Mesendoderm (in vitro differentiated cells): ENCODE results near the gene EFHD1.
"Not testable (repeated sequence)": the region's sequence is repeated elsewhere in the genome, so short reads cannot be mapped to it uniquely, and the experiment has no call there.

Source experiments
- DNase-seq: peaks from one replicate; pipeline ENCODE4 v3.0.0; 2013
- H2AK5ac ChIP-seq: 2 replicates; pipeline ENCODE4 v1.6.1; 2013; ENCODE audit warnings: low read length, inconsistent platforms
- H2BK120ac ChIP-seq: 2 replicates; pipeline ENCODE4 v1.6.1; 2013; ENCODE audit warnings: low read depth, mild to moderate bottlenecking, low read length, moderate library complexity, mixed read lengths
- H2BK15ac ChIP-seq: replicated peaks from 2 replicates; pipeline ENCODE4 v1.6.1; 2013; ENCODE audit warnings: low read depth, mild to moderate bottlenecking, moderate library complexity
- H2BK5ac ChIP-seq: 2 replicates; pipeline ENCODE4 v1.6.1; 2013; ENCODE audit warnings: low read length, inconsistent platforms
- H3K18ac ChIP-seq: 2 replicates; pipeline ENCODE4 v1.6.1; 2013; ENCODE audit warnings: mild to moderate bottlenecking, low read length, mixed read lengths
- H3K23ac ChIP-seq: one replicate; pipeline ENCODE4 v1.6.1; 2013; ENCODE audit warnings: low read length
- H3K27ac ChIP-seq: 2 replicates; pipeline ENCODE4 v1.5.1; 2013; ENCODE audit warnings: low read depth, mild to moderate bottlenecking, inconsistent platforms, low read length, moderate library complexity
- H3K27me3 ChIP-seq: 2 replicates; pipeline ENCODE4 v1.6.1; 2013; ENCODE audit warnings: low read length, control low read depth, mild to moderate bottlenecking, inconsistent platforms; ENCODE audit not compliant: insufficient read depth, poor library complexity
- H3K36me3 ChIP-seq: 2 replicates; pipeline ENCODE4 v1.6.1; 2013; ENCODE audit warnings: low read length, inconsistent platforms; ENCODE audit not compliant: control insufficient read depth, insufficient read depth
- H3K4ac ChIP-seq: one replicate; pipeline ENCODE4 v1.6.1; 2013; ENCODE audit warnings: low read depth, mild to moderate bottlenecking, low read length, moderate library complexity
- H3K4me1 ChIP-seq: 2 replicates; pipeline ENCODE4 v1.6.1; 2013; ENCODE audit warnings: low read depth, low read length, inconsistent platforms; ENCODE audit not compliant: control insufficient read depth
- H3K4me2 ChIP-seq: 2 replicates; pipeline ENCODE4 v1.6.1; 2013; ENCODE audit warnings: low read length
- H3K4me3 ChIP-seq: 2 replicates; pipeline ENCODE4 v1.5.1; 2013; ENCODE audit warnings: mild to moderate bottlenecking, low read length
- H3K56ac ChIP-seq: one replicate; pipeline ENCODE4 v1.6.1; 2013; ENCODE audit warnings: low read length
- H3K79me1 ChIP-seq: 2 replicates; pipeline ENCODE4 v1.6.1; 2013; ENCODE audit warnings: low read length, inconsistent platforms
- H3K79me2 ChIP-seq: 2 replicates; pipeline ENCODE4 v1.6.1; 2013; ENCODE audit warnings: mild to moderate bottlenecking, low read length; ENCODE audit not compliant: control insufficient read depth, insufficient read depth
- H3K9ac ChIP-seq: 2 replicates; pipeline ENCODE4 v1.6.1; 2013; ENCODE audit warnings: low read length, inconsistent platforms
- H4K5ac ChIP-seq: one replicate; pipeline ENCODE4 v1.6.1; 2013; ENCODE audit warnings: low read length
- H4K8ac ChIP-seq: one replicate; pipeline ENCODE4 v1.6.1; 2013; ENCODE audit warnings: low read depth, mild to moderate bottlenecking, control low read depth, low read length, moderate library complexity
- WGBS: extraction: QIAGEN DNeasy Blood & Tissue Kit; methylation state at CpG from one replicate; pipeline ENCODE4 v1.1.7; 2013; ENCODE audit warnings: low lambda C conversion rate, missing lambda C conversion rate; ENCODE audit not compliant: insufficient coverage; ENCODE audit errors: extremely low coverage; 5-methylcytosine and 5-hydroxymethylcytosine counted together

Gene EFHD1

GRCh38 chr2:232683368-232683767 lies 50.0 kb downstream of the EFHD1 start:
- Histone ChIP-seq H3K4me3 (no peak overlapping the region), H3K23ac (no peak overlapping the region), H2BK15ac (no peak overlapping the region), H2AK5ac (no peak overlapping the region), H3K27ac (no peak overlapping the region), H3K56ac (no peak overlapping the region), H3K79me2 (no peaks in the 10 kb centered on the region), H3K4me2 (no peak overlapping the region), H3K4ac (no peak overlapping the region), H3K9ac (no peak overlapping the region), H2BK120ac (no peak overlapping the region), H2BK5ac (no peak overlapping the region), H3K36me3 (no peaks in the 10 kb centered on the region), H4K5ac (no peak overlapping the region), H3K79me1 (no peaks in the 10 kb centered on the region), H3K27me3 (no peaks in the 10 kb centered on the region), H3K18ac (no peak overlapping the region), H4K8ac (no peak overlapping the region), H3K4me1 (no peaks in the 10 kb centered on the region)
- no CpG with 5 or more reads among the region's 1 CpG for WGBS
- no peak for DNase-seq

DNA sequence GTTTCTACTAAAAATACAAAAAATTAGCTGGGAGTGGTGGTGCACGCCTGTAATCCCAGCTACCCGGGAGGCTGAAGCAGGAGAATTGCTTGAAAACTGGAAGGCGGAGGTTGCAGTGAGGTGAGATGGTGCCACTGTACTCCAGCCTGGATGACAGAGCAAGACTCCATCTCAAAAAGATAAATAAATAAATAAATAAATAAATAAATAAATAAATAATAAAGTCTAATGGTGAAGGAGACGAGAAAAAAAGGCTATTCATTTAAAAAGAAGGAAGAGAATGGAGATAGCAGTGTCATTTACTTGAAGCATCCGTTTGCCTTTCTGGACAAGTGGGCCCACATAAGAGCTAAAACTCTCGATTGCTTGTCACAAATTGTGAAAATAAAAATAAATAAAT lies 52.0 kb downstream of the EFHD1 start:
- H3K9ac ChIP-seq, H4K5ac ChIP-seq, H3K56ac ChIP-seq, H2BK15ac ChIP-seq, H3K79me1 ChIP-seq, H3K18ac ChIP-seq, DNase-seq, H3K27me3 ChIP-seq, H3K79me2 ChIP-seq, H3K4me2 ChIP-seq, H2BK5ac ChIP-seq, H3K36me3 ChIP-seq, H3K23ac ChIP-seq, H4K8ac ChIP-seq, H2AK5ac ChIP-seq, H2BK120ac ChIP-seq, H3K4me1 ChIP-seq, H3K27ac ChIP-seq, H3K4ac ChIP-seq, H3K4me3 ChIP-seq: not testable (repeated sequence)
- WGBS, result no CpG with 5 or more reads among the region's 6 CpGs

GRCh38 chr2:232687382-232688160 lies 54.2 kb downstream of the EFHD1 start:
- no peak overlapping the region for H4K5ac ChIP-seq
- H2BK120ac ChIP-seq, result no peak overlapping the region
- H3K4me3 ChIP-seq, result no peak overlapping the region
- no peaks in the 10 kb centered on the region for H3K79me1 ChIP-seq
- no peak overlapping the region for H2BK15ac ChIP-seq
- no peak overlapping the region for H3K4ac ChIP-seq
- no peaks in the 10 kb centered on the region for H3K36me3 ChIP-seq
- no peak for DNase-seq
- H2BK5ac ChIP-seq, result no peak overlapping the region
- no peak overlapping the region for H3K18ac ChIP-seq
- no peaks in the 10 kb centered on the region for H3K27me3 ChIP-seq
- no peak overlapping the region for H3K27ac ChIP-seq
- no peak overlapping the region for H3K9ac ChIP-seq
- H3K4me1 ChIP-seq, result no peaks in the 10 kb centered on the region
- H3K4me2 ChIP-seq, result no peak overlapping the region
- WGBS, result no CpG with 5 or more reads among the region's 11 CpGs
- H3K56ac ChIP-seq, result no peak overlapping the region
- H3K79me2 ChIP-seq, result no peaks in the 10 kb centered on the region
- no peak overlapping the region for H4K8ac ChIP-seq
- H3K23ac ChIP-seq, result no peak overlapping the region
- no peak overlapping the region for H2AK5ac ChIP-seq

DNA sequence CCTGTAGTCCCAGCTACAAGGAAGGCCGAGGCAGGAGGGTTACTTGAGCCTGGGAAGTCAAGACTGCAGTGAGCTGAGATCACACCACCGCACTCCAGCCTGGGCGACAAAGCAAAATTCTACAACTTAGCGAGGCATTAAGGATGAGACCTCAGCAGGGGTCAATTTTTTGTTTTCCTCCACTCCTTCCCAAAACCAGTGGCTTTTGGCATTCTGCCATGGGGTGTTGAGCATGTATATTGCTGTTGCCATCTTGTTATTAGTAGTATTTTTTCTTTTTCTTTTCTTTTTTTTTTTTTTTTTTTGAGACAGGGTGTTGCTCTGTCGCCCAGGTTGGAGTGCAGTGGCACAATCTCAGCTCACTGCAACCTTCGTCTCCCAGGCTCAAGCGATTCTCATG lies 54.8 kb downstream of the EFHD1 start:
- H3K18ac ChIP-seq, result no peak overlapping the region
- H3K9ac ChIP-seq, result no peak overlapping the region
- no peaks in the 10 kb centered on the region for H3K27me3 ChIP-seq
- H3K4ac ChIP-seq, result no peak overlapping the region
- H2BK5ac ChIP-seq, result no peak overlapping the region
- no peak overlapping the region for H2BK120ac ChIP-seq
- H4K5ac ChIP-seq, result no peak overlapping the region
- H3K56ac ChIP-seq, result no peak overlapping the region
- H3K4me3 ChIP-seq, result no peak overlapping the region
- no peaks in the 10 kb centered on the region for H3K4me1 ChIP-seq
- H3K36me3 ChIP-seq, result no peaks in the 10 kb centered on the region
- H3K23ac ChIP-seq, result no peak overlapping the region
- no peaks in the 10 kb centered on the region for H3K79me1 ChIP-seq
- WGBS, result no CpG with 5 or more reads among the region's 7 CpGs
- no peak overlapping the region for H4K8ac ChIP-seq
- no peak overlapping the region for H3K4me2 ChIP-seq
- no peak for DNase-seq
- H2BK15ac ChIP-seq, result no peak overlapping the region
- no peak overlapping the region for H3K27ac ChIP-seq
- H3K79me2 ChIP-seq, result no peaks in the 10 kb centered on the region
- H2AK5ac ChIP-seq, result no peak overlapping the region

DNA sequence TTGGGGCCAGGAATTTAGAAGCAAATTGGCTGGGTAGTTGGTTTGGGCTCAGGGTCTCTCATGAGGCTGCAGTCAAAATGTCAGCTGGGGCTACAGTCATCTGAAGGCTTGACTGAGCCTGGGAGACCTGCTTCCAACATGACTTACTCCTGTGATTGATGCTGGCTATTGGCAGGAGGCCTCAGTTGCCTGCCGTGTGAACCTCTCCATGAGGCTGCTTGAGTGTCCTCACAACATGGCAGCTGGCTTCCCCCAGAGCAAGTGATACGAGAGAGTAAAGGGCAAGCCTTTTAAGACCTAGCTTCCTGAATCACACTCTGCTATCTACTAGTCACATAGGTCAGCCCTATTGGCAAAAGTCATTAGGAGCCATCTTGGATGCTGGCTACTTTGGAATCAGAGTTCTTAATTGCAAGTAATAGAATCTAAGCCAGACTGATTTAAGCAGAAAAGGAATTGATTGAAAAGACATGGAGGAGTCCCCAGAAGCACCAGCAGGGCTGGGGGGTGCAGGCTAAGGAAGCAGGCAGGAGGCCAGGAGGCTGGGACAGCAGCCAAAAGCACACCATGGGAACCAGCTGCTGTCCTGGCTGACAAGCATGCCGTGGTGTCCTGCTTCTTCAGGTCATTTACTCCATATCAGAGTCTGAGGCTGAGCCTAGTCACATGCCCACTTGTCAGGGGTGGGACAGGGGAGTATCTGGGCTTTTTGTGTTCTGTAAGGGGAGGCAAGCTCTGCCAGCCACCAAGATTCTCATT lies 55.9 kb downstream of the EFHD1 start:
- Histone ChIP-seq H3K23ac (no peak overlapping the region), H3K27me3 (no peaks in the 10 kb centered on the region), H3K27ac (no peak overlapping the region), H3K56ac (no peak overlapping the region), H3K4me1 (no peaks in the 10 kb centered on the region), H2AK5ac (no peak overlapping the region), H3K4me3 (no peak overlapping the region), H2BK15ac (no peak overlapping the region), H4K5ac (no peak overlapping the region), H3K9ac (no peak overlapping the region), H2BK120ac (no peak overlapping the region), H2BK5ac (no peak overlapping the region), H3K79me2 (no peaks in the 10 kb centered on the region), H3K18ac (no peak overlapping the region), H3K4me2 (no peak overlapping the region), H3K36me3 (no peaks in the 10 kb centered on the region), H3K4ac (no peak overlapping the region), H3K79me1 (no peaks in the 10 kb centered on the region), H4K8ac (no peak overlapping the region)
- no peak for DNase-seq
- WGBS, result no CpG with 5 or more reads among the region's 3 CpGs
